ENCODE measurements around the gene NPAS3. TPM values are rescaled to one million over a fixed set of nuclear protein-coding genes. Genes with fewer than 3 reads are reported as not detected.

NPAS3 gene
- total RNA-seq, 3 donors from 2014 or later = 0.96 to 4.0 (median 2.0) TPM

- no peak overlapping the region for H3K4me3 ChIP-seq
- intact Hi-C loops (cut with DNase I; ENCODE audit: low total_unique reads) = no loop called here
- no peak overlapping the region for H3K27ac ChIP-seq
- no peak for DNase-seq (ENCODE audit: low spot score in 2 of 2)
- TF ChIP-seq POLR2A (IDR thresholded peaks at IDR 0.05) = no peak
- TF ChIP-seq POLR2AphosphoS5 (IDR thresholded peaks at IDR 0.05) = no peak
- no peak for TF ChIP-seq CTCF (IDR thresholded peaks at IDR 0.05)
- H3K4me1 ChIP-seq = no peaks in the 10 kb centered on the region
- H3K9me3 ChIP-seq = no peaks in the 10 kb centered on the region
- H3K36me3 ChIP-seq = no peaks in the 10 kb centered on the region
- no peaks in the 10 kb centered on the region for H3K27me3 ChIP-seq
Measured at GRCh38 chr14:33369041-33369440, 430.4 kb downstream of the NPAS3 start.

- no peak for TF ChIP-seq POLR2A (IDR thresholded peaks at IDR 0.05)
- TF ChIP-seq CTCF (IDR thresholded peaks at IDR 0.05) = no peak
- no peak for TF ChIP-seq POLR2AphosphoS5 (IDR thresholded peaks at IDR 0.05)
- no peaks in the 10 kb centered on the region for H3K4me1 ChIP-seq
- H3K9me3 ChIP-seq = no peaks in the 10 kb centered on the region
- H3K27ac ChIP-seq = no peak overlapping the region
- DNase-seq (ENCODE audit: low spot score in 2 of 2) = no peak
- H3K4me3 ChIP-seq = no peak overlapping the region
- no peaks in the 10 kb centered on the region for H3K36me3 ChIP-seq
- no peaks in the 10 kb centered on the region for H3K27me3 ChIP-seq
- intact Hi-C loops (cut with DNase I; ENCODE audit: low total_unique reads) = no loop called here
Measured at GRCh38 chr14:33369972-33370371, 431.3 kb downstream of the NPAS3 start.

GRCh38 chr14:33370426-33370825 is 431.7 kb downstream of the NPAS3 start:
- no peaks in the 10 kb centered on the region for H3K27me3 ChIP-seq
- intact Hi-C loops (cut with DNase I; ENCODE audit: low total_unique reads) = no loop called here

GRCh38 chr14:33375196-33375595 is 436.5 kb downstream of the NPAS3 start:
- H3K27ac ChIP-seq = no peak overlapping the region
- TF ChIP-seq CTCF (IDR thresholded peaks at IDR 0.05) (no peak), POLR2AphosphoS5 (IDR thresholded peaks at IDR 0.05) (no peak), POLR2A (IDR thresholded peaks at IDR 0.05) (no peak)
- H3K9me3 ChIP-seq = no peaks in the 10 kb centered on the region
- DNase-seq (ENCODE audit: low spot score in 2 of 2) = no peak
- H3K4me1 ChIP-seq = no peaks in the 10 kb centered on the region
- H3K27me3 ChIP-seq = no peaks in the 10 kb centered on the region
- H3K4me3 ChIP-seq = no peak overlapping the region
- intact Hi-C loops (cut with DNase I; ENCODE audit: low total_unique reads) = no loop called here
- H3K36me3 ChIP-seq = no peaks in the 10 kb centered on the region

More at GRCh38 chr14:33370426-33370825, 431.7 kb downstream of the NPAS3 start:
- TF ChIP-seq POLR2AphosphoS5 (IDR thresholded peaks at IDR 0.05) (no peak), POLR2A (IDR thresholded peaks at IDR 0.05) (no peak), CTCF (IDR thresholded peaks at IDR 0.05) (no peak)
- H3K27ac ChIP-seq = no peak overlapping the region
- H3K36me3 ChIP-seq = no peaks in the 10 kb centered on the region
- no peaks in the 10 kb centered on the region for H3K4me1 ChIP-seq
- H3K9me3 ChIP-seq = no peaks in the 10 kb centered on the region
- H3K4me3 ChIP-seq = no peak overlapping the region
- no peak for DNase-seq (ENCODE audit: low spot score in 2 of 2)

GRCh38 chr14:33375786-33376185 is 437.1 kb downstream of the NPAS3 start:
- no peaks in the 10 kb centered on the region for H3K4me1 ChIP-seq
- DNase-seq (ENCODE audit: low spot score in 2 of 2) = no peak
- H3K27me3 ChIP-seq = no peaks in the 10 kb centered on the region
- TF ChIP-seq POLR2AphosphoS5 (IDR thresholded peaks at IDR 0.05) (no peak), CTCF (IDR thresholded peaks at IDR 0.05) (no peak), POLR2A (IDR thresholded peaks at IDR 0.05) (no peak)
- intact Hi-C loops (cut with DNase I; ENCODE audit: low total_unique reads) = no loop called here
- H3K9me3 ChIP-seq = no peaks in the 10 kb centered on the region
- H3K4me3 ChIP-seq = no peak overlapping the region
- no peak overlapping the region for H3K27ac ChIP-seq
- no peaks in the 10 kb centered on the region for H3K36me3 ChIP-seq

Measured in breast epithelium (tissue), 4 donors.